Left ventricle myocardium inferior (tissue), 1 donor: ENCODE results near the gene BOD1. TPM values are rescaled to one million over a fixed set of nuclear protein-coding genes. Genes with fewer than 3 reads are reported as not detected.

Experiments used
- DNase-seq: peaks from one replicate; pipeline ENCODE4 v3.0.0-alpha.2; 2020
- H3K27ac ChIP-seq: fragments of 200-600 bp; replicated peaks from 2 replicates; pipeline ENCODE4 v1.8.0; 2021
- H3K27me3 ChIP-seq: fragments of 200-600 bp; 2 replicates; pipeline ENCODE4 v1.8.0; 2021; ENCODE audit warnings: low read depth
- H3K36me3 ChIP-seq: fragments of 200-600 bp; 2 replicates; pipeline ENCODE4 v1.8.0; 2021
- H3K4me1 ChIP-seq: fragments of 200-600 bp; 2 replicates; pipeline ENCODE4 v1.8.0; 2021
- H3K4me3 ChIP-seq: fragments of 200-600 bp; 2 replicates; pipeline ENCODE4 v1.8.0; 2021; ENCODE audit warnings: mild to moderate bottlenecking, moderate library complexity
- H3K9me3 ChIP-seq: fragments of 200-600 bp; replicated peaks from 2 replicates; pipeline ENCODE4 v1.8.0; 2021
- CTCF ChIP-seq: fragments of 200-600 bp; IDR thresholded peaks from 2 replicates; pipeline ENCODE4 v1.8.0; 2021; ENCODE audit warnings: antibody characterized with exemption, mild to moderate bottlenecking, borderline replicate concordance
- intact Hi-C: fragments of 100-400 bp; cut with micrococcal nuclease; formaldehyde crosslinking; loops from one replicate; pipeline ENCODE4 v1.11.0; 2022
- total RNA-seq: library from RNA; stranded (reverse); fragmentation: NEBNext Ultra II Directional; extraction: Animal tissue kit (Norgen Biotek cat#: 25700); gene quantifications from one replicate; pipeline ENCODE4 v1.2.1, GENCODE V29; 2021
- donor health status: DM: no; HTN: yes; CAD: no; lungs with severe emphysema.

Gene BOD1
- total RNA-seq, 1 donor from 2014 or later = 48.7 TPM

- no peak for DNase-seq
- intact Hi-C loops = no loop called here
- H3K27ac ChIP-seq = no peak overlapping the region
- no peaks in the 10 kb centered on the region for H3K36me3 ChIP-seq
- no peak overlapping the region for H3K4me3 ChIP-seq
- H3K27me3 ChIP-seq = peaks cover 5% of the 10 kb centered on the region
- peaks cover 13% of the 10 kb centered on the region for H3K9me3 ChIP-seq
- peaks cover 13% of the 10 kb centered on the region for H3K4me1 ChIP-seq
- no peak for TF ChIP-seq CTCF
These were observed 48.3 kb downstream of the BOD1 start for GRCh38 chr5:173568128-173568527.

- Histone ChIP-seq H3K4me1 (peaks cover 8% of the 10 kb centered on the region), H3K4me3 (no peak overlapping the region), H3K27me3 (peaks cover 5% of the 10 kb centered on the region), H3K9me3 (peaks cover 13% of the 10 kb centered on the region), H3K36me3 (no peaks in the 10 kb centered on the region), H3K27ac (no peak overlapping the region)
- TF ChIP-seq CTCF = no peak
- intact Hi-C loops = no loop called here
- no peak for DNase-seq
These were observed 48.9 kb downstream of the BOD1 start for GRCh38 chr5:173567548-173567947.

- intact Hi-C loops = no loop called here
- Histone ChIP-seq H3K9me3 (peaks cover 21% of the 10 kb centered on the region), H3K4me3 (no peak overlapping the region), H3K27ac (no peak overlapping the region), H3K36me3 (no peaks in the 10 kb centered on the region), H3K27me3 (peaks cover 5% of the 10 kb centered on the region), H3K4me1 (no peaks in the 10 kb centered on the region)
- no peak for TF ChIP-seq CTCF
- no peak for DNase-seq
These were observed 50.9 kb downstream of the BOD1 start for GRCh38 chr5:173565491-173566072.

- Histone ChIP-seq H3K27ac (no peak overlapping the region), H3K9me3 (peaks cover 31% of the 10 kb centered on the region), H3K4me3 (no peak overlapping the region), H3K4me1 (no peaks in the 10 kb centered on the region), H3K27me3 (peaks cover 5% of the 10 kb centered on the region), H3K36me3 (no peaks in the 10 kb centered on the region)
- DNase-seq = no peak
- no peak for TF ChIP-seq CTCF
- intact Hi-C loops = no loop called here
These were observed 52.3 kb downstream of the BOD1 start for GRCh38 chr5:173564106-173564505.

- peaks cover 5% of the 10 kb centered on the region for H3K27me3 ChIP-seq
- no peaks in the 10 kb centered on the region for H3K36me3 ChIP-seq
- H3K27ac ChIP-seq = no peak overlapping the region
- no peak for TF ChIP-seq CTCF
- intact Hi-C loops = no loop called here
- DNase-seq = no peak
- H3K4me3 ChIP-seq = no peak overlapping the region
- H3K9me3 ChIP-seq = peaks cover 23% of the 10 kb centered on the region
- no peaks in the 10 kb centered on the region for H3K4me1 ChIP-seq
These were observed 53.2 kb downstream of the BOD1 start for GRCh38 chr5:173563246-173563645.
